Breast epithelium (tissue), 4 donors: Measurements from ENCODE around the gene HAUS3. TPM values are rescaled to one million over a fixed set of nuclear protein-coding genes. Genes with fewer than 3 reads are reported as not detected.

Source experiments
- DNase-seq, 2 donors: peaks; one replicate each; pipeline ENCODE4 v3.0.0-alpha.2; 2019; ENCODE audit warnings: low spot score in 2 of 2
- H3K27ac ChIP-seq, 2 donors: fragments of 200-600 bp; sonication (generic) in 1 of 2; one replicate each; pipeline ENCODE4 v1.5.1; 2016 to 2019; ENCODE audit warnings: mild to moderate bottlenecking in 1 of 2
- H3K27me3 ChIP-seq, 2 donors: fragments of 200-600 bp; sonication (generic) in 1 of 2; one replicate each; pipeline versions ENCODE4 v1.5.1 to v1.6.0; 2017 to 2019; ENCODE audit warnings: control low read depth in 1 of 2, mild to moderate bottlenecking in 1 of 2
- H3K36me3 ChIP-seq: fragments of 200-600 bp; one replicate; pipeline ENCODE4 v1.5.1; 2019
- H3K4me1 ChIP-seq, 2 donors: fragments of 200-600 bp; sonication (generic); one replicate each; pipeline ENCODE4 v1.5.1; 2016 to 2019; ENCODE audit warnings: control low read depth in 1 of 2
- H3K4me3 ChIP-seq, 3 donors: fragments of 200-600 bp; sonication (generic); 1 replicate in 2 of 3; 2 replicates in 1 of 3; pipeline ENCODE4 v1.5.1; 2016 to 2019; ENCODE audit warnings: mild to moderate bottlenecking in 3 of 3, moderate library complexity in 2 of 3
- H3K9me3 ChIP-seq, 2 donors: fragments of 200-600 bp; sonication (generic) in 1 of 2; one replicate each; pipeline ENCODE4 v1.5.1; 2016 to 2019; ENCODE audit warnings: control low read depth in 1 of 2
- POLR2A ChIP-seq: fragments of 450-650 bp; IDR thresholded peaks from one replicate; pipeline ENCODE4 v1.6.1; 2016; ENCODE audit warnings: antibody characterized with exemption, mild to moderate bottlenecking, moderate library complexity
- POLR2AphosphoS5 ChIP-seq, 3 donors: sonication (generic); formaldehyde crosslinking; IDR thresholded peaks; one replicate each; pipeline ENCODE4 v1.6.1; 2017; ENCODE audit warnings: antibody characterized with exemption in 3 of 3
- intact Hi-C: fragments of 100-400 bp; cut with DNase I; formaldehyde crosslinking; loops from one replicate; pipeline ENCODE4 v1.15.1; 2023; ENCODE audit warnings: low total_unique reads
- total RNA-seq, 3 donors: library from RNA; depleted of rRNA; stranded (reverse); fragments of >200 nt; gene quantifications; one replicate each; pipeline ENCODE4 v1.1.0, GENCODE V29; 2016
- TF ChIP-seq, protein P1 (sequence below), 3 donors: fragments of 450-650 bp; IDR thresholded peaks; one replicate each; pipeline ENCODE4 v1.5.1; 2016 to 2017; ENCODE audit warnings: antibody characterized with exemption in 3 of 3, mild to moderate bottlenecking in 3 of 3, moderate library complexity in 3 of 3

Gene HAUS3
- total RNA-seq, 3 donors from 2014 or later: 14.1 to 19.6 (median 17.4) TPM

DNA sequence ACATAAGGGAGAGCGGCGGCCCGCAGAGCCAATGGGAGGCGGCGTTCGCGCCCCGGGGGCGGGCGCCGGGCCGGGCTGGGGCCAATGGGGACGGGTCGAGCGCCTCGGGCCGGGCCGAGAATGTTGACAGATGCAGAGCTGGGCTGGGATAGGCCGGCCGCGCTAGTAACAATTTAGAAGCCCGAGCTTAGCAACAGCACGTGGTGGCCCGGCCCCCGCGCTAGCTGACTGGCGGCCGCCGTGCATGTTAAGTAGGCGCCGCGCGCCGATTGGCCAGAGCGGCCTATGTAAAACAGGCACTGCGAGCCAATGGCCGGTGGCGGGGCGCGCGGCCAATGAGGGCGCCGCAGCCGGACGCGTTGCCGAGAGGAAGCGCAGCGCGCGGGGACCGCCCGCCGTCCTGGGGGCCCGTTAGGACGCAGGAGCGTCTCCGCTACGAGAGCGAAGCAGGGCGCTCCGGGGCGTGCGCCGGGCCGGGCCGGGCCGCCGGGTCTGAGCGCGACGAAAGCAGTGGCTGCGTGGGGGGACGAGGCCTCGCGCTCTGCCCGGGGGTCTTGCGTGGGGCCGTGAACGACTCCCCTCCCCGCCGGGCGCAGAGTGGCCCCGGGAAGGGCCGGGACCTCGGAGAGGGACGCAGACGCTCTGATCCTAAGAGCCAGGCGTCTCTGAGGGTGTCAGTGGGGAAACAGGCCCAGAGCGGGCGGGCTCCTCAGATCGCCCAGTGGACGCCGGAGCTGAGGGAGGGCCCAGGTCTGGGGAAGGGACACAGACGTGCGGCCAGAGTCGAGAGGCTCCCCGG, 20.4 kb upstream of the HAUS3 start:
- DNase-seq: peak; percentile 99 to 100
- no peaks in the 10 kb centered on the region for H3K36me3 ChIP-seq
- intact Hi-C loops: no loop called here
- no peaks in the 10 kb centered on the region for H3K9me3 ChIP-seq
- peak overlapping the region; percentile 90 to 99 (median 91) for H3K4me3 ChIP-seq
- peaks cover 11 to 16% of the 10 kb centered on the region in 2 donors for H3K4me1 ChIP-seq
- peak overlapping the region; percentile 86 to 96 for H3K27ac ChIP-seq
- TF ChIP-seq POLR2A: peak; percentile 36
- TF ChIP-seq, protein P1, sequence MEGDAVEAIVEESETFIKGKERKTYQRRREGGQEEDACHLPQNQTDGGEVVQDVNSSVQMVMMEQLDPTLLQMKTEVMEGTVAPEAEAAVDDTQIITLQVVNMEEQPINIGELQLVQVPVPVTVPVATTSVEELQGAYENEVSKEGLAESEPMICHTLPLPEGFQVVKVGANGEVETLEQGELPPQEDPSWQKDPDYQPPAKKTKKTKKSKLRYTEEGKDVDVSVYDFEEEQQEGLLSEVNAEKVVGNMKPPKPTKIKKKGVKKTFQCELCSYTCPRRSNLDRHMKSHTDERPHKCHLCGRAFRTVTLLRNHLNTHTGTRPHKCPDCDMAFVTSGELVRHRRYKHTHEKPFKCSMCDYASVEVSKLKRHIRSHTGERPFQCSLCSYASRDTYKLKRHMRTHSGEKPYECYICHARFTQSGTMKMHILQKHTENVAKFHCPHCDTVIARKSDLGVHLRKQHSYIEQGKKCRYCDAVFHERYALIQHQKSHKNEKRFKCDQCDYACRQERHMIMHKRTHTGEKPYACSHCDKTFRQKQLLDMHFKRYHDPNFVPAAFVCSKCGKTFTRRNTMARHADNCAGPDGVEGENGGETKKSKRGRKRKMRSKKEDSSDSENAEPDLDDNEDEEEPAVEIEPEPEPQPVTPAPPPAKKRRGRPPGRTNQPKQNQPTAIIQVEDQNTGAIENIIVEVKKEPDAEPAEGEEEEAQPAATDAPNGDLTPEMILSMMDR (IDR thresholded peaks at IDR 0.05): no peak
- peak; percentile 60 to 71 (median 61) for TF ChIP-seq POLR2AphosphoS5 (IDR thresholded peaks at IDR 0.05)
- no peaks in the 10 kb centered on the region for H3K27me3 ChIP-seq

DNA sequence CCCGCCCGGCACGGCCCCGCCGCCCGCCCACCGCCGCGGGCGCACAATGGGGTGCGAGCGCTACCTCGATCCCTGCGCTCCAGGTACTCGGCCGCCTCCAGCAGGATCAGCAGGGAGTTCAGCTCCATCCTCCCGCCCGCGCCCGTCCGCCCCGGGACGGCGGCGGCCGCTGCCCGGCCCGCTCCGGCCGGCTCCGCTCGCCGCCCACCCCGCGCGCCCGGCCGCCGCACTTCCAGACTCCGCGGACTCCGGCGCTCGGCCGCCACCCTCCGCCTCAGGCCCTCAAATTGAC, 19.9 kb upstream of the HAUS3 start, which contains the start of gene MXD4:
Gene MXD4 (minus strand): TSS at position 257 of the 292 bp plus-strand sequence. CDS start 129 bp downstream, at position 128.
- no peak for DNase-seq
- intact Hi-C loops: no loop called here
- no peak for TF ChIP-seq POLR2AphosphoS5 (IDR thresholded peaks at IDR 0.05)
- TF ChIP-seq, protein P1 (IDR thresholded peaks at IDR 0.05): no peak
- TF ChIP-seq POLR2A: no peak
- no peaks in the 10 kb centered on the region for H3K27me3 ChIP-seq
- peaks cover 17 to 22% of the 10 kb centered on the region in 2 donors for H3K4me1 ChIP-seq
- H3K36me3 ChIP-seq: no peaks in the 10 kb centered on the region
- H3K4me3 ChIP-seq: peak within 1 kb of the TSS; percentile 90 to 99 (median 91)
- H3K27ac ChIP-seq: peak within 1 kb of the TSS; percentile 86 to 96
- no peaks in the 10 kb centered on the region for H3K9me3 ChIP-seq

DNA sequence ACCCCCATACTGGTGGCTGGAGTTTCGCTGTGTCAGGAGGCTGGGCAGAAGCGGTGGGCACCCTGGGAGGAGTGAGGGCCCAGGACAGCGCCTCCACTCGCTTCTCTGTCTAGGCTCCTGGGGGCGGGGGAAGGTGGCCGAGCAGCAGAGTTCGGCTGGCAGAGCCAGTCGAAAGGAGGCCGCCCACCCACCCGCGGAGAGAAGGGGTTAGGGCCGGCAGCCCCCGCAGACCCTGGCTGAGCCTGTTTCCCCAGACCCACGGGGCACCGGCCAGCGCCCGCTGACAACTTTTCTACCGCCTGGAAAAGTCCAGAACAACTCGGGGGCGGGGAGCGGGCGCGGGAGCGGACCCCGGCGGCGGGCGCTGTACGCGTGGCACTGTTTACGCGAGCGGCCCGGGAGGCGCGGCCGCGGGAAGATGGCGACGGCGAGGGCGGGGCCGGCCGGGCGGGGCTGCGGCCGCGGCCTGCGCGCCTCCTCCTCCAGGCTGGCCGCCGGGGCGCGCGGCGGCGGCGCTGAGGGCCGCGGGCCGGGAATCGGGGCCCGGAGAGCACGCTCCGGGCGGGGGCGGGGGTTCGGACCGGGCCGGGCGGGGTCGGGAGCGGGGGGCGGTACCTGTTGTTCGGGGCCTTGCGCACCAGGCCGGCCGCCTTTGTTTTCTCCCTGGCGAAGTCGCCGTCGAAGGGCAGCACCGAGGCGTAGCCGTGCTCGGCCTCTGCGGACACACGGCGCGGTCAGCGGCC, 19.4 kb upstream of the HAUS3 start:
- Histone ChIP-seq H3K27ac (peak overlapping the region; percentile 85 to 96), H3K9me3 (no peaks in the 10 kb centered on the region), H3K4me1 (peaks cover 22 to 24% of the 10 kb centered on the region in 2 donors), H3K27me3 (no peaks in the 10 kb centered on the region), H3K36me3 (no peaks in the 10 kb centered on the region), H3K4me3 (peak overlapping the region; percentile 90 to 99 (median 91))
- TF ChIP-seq POLR2A (no peak), POLR2AphosphoS5 (IDR thresholded peaks at IDR 0.05) (no peak)
- TF ChIP-seq, protein P1 (IDR thresholded peaks at IDR 0.05): no peak
- intact Hi-C loops: no loop called here
- DNase-seq: peak in 1 of 2 donors; percentile 58

DNA sequence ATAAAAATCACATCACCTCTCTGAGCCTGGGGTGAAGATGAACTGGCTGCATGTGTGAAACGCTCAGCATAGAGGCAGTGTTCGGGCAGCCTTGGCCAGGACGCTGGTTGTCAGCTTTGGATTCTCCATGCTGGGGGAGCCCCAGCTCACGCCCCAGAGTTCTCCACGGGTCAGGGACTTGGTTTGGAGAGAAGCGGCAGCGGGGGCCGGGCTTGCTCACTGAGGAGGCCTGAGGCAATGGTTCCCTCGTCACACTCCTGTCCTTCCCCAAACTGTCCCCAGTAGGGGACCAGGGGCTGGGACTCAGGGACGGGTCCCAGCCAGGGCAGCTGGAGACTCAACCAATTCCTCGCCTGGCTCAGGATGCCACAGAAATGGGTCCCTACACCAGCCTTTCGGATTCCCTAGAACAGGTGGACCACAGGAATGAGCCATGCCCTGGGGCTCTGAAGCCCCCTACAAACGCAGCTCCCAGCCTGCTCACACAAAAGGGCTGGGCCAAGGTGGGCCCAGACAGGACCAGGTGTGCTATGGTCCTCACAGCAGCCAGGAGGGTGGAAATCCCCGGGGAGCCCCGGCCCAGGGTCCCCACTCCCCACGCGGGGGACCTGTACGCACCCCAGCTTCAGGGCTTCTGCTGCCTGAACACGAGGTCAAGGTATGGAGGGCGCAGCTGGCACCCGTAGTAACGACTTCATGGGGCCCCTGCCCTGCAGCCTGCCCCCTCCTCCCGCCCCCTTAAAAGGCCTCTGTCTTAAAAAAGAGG, 18.6 kb upstream of the HAUS3 start:
- intact Hi-C loops: no loop called here
- Histone ChIP-seq H3K4me1 (peaks cover 26 to 29% of the 10 kb centered on the region in 2 donors), H3K27ac (peak overlapping the region; percentile 85 to 96), H3K4me3 (peak overlapping the region; percentile 90 to 99 (median 91)), H3K27me3 (no peaks in the 10 kb centered on the region), H3K9me3 (no peaks in the 10 kb centered on the region), H3K36me3 (no peaks in the 10 kb centered on the region)
- DNase-seq: peak in 1 of 2 donors; percentile 43
- TF ChIP-seq, protein P1 (IDR thresholded peaks at IDR 0.05): no peak
- TF ChIP-seq POLR2A: no peak
- no peak for TF ChIP-seq POLR2AphosphoS5 (IDR thresholded peaks at IDR 0.05)
